CD4-positive, CD25-positive, alpha-beta regulatory T cell (primary cell): ENCODE data around the gene SFRP5. TPM values are rescaled to one million over a fixed set of nuclear protein-coding genes. Genes with fewer than 3 reads are reported as not detected.

ENCODE experiments used
- ATAC-seq, 2 donors: fragments of 150-1000 bp; cut with Tn5 transposase; one replicate each; pipeline ENCODE4 v1.10.0; 2021; ENCODE audit warnings: low read depth in 2 of 2, moderate number of reproducible peaks in 2 of 2, moderate library complexity in 1 of 2
- DNase-seq, 3 donors: peaks; one replicate each; pipeline versions ENCODE4 v3.0.0 to v3.0.0-alpha.2; 2012 to 2022; ENCODE audit warnings: mixed read lengths in 1 of 3
- H3K27ac ChIP-seq: one replicate; pipeline ENCODE4 v1.7.0; 2013; ENCODE audit warnings: mild to moderate bottlenecking, low read length; ENCODE audit not compliant: insufficient read depth, poor library complexity, severe bottlenecking
- H3K27me3 ChIP-seq: one replicate; pipeline ENCODE4 v1.7.0; 2013; ENCODE audit warnings: low read length; ENCODE audit not compliant: control insufficient read depth, insufficient read depth
- H3K36me3 ChIP-seq: one replicate; pipeline ENCODE4 v1.7.0; 2013; ENCODE audit warnings: mild to moderate bottlenecking, low read length, moderate library complexity; ENCODE audit not compliant: control insufficient read depth, insufficient read depth
- H3K4me1 ChIP-seq: 2 replicates; pipeline ENCODE4 v1.7.0; 2013; ENCODE audit warnings: mild to moderate bottlenecking, low read length; ENCODE audit not compliant: insufficient read depth, control insufficient read depth, poor library complexity, severe bottlenecking
- H3K4me3 ChIP-seq: one replicate; pipeline ENCODE4 v1.7.0; 2013; ENCODE audit warnings: low read depth, mild to moderate bottlenecking, low read length, moderate library complexity
- H3K9me3 ChIP-seq, 2 experiments: 1 replicate in 1 of 2; 2 replicates in 1 of 2; pipeline ENCODE4 v1.7.0; 2013; ENCODE audit warnings: low read length in 2 of 2, mild to moderate bottlenecking in 1 of 2, moderate library complexity in 1 of 2; ENCODE audit not compliant: control insufficient read depth in 2 of 2
- H3K27ac Mint-ChIP-seq, 3 donors: one replicate each; pipeline ENCODE4 v1.8.0; 2020 to 2022; ENCODE audit warnings: mild to moderate bottlenecking in 3 of 3, mixed read lengths in 3 of 3, moderate library complexity in 2 of 3
- H3K27me3 Mint-ChIP-seq: one replicate; pipeline ENCODE4 v1.8.0; 2022; ENCODE audit warnings: mild to moderate bottlenecking, mixed read lengths
- H3K36me3 Mint-ChIP-seq: one replicate; pipeline ENCODE4 v1.8.0; 2020; ENCODE audit warnings: mixed read lengths
- H3K4me1 Mint-ChIP-seq, 4 donors: one replicate each; pipeline ENCODE4 v1.8.0; 2020 to 2022; ENCODE audit warnings: mixed read lengths in 4 of 4, mild to moderate bottlenecking in 1 of 4
- H3K4me3 Mint-ChIP-seq, 4 donors: one replicate each; pipeline ENCODE4 v1.8.0; 2020 to 2022; ENCODE audit warnings: mild to moderate bottlenecking in 4 of 4, mixed read lengths in 4 of 4, moderate library complexity in 3 of 4
- H3K9me3 Mint-ChIP-seq, 7 donors: one replicate each; pipeline ENCODE4 v1.8.0; 2020 to 2022; ENCODE audit warnings: mixed read lengths in 7 of 7, mild to moderate bottlenecking in 3 of 7, moderate library complexity in 2 of 7
- polyA plus RNA-seq, 4 donors: library from polyadenylated mRNA; unstranded; fragments of 300-500 nt; fragmentation: Illumina TruSeq; gene quantifications; one replicate each; pipeline ENCODE4 v1.2.3, GENCODE V29; 2021
- total RNA-seq: library from RNA; stranded (reverse); gene quantifications from one replicate; pipeline ENCODE4 v1.2.3, GENCODE V29; 2022

Gene SFRP5
- total and polyA plus RNA-seq, 5 donors from 2014 or later, result 0.34 to 0.93 (median 0.43) TPM; not detected in 2

DNA sequence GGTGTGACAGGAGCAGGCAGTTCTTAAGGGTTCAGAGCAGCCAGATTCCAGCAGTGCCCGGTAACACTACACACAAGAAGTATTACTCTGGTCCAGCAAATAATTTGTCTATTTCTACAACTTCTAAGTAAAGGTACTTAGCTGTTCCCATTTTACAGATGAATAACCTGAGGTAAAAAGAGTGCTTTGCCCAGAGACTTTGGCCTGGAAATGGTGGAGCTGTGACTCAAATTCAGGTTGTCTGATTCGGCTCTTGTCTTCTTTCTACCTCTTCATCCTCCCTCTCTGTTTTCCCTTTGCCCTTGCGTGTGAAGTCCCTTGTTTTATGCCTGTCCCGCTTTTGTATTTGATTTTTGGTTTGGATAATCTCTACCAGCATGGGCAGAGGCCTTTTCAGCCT lies 17.1 kb downstream of the SFRP5 start:
- H3K27ac Mint-ChIP-seq, result no peak overlapping the region

DNA sequence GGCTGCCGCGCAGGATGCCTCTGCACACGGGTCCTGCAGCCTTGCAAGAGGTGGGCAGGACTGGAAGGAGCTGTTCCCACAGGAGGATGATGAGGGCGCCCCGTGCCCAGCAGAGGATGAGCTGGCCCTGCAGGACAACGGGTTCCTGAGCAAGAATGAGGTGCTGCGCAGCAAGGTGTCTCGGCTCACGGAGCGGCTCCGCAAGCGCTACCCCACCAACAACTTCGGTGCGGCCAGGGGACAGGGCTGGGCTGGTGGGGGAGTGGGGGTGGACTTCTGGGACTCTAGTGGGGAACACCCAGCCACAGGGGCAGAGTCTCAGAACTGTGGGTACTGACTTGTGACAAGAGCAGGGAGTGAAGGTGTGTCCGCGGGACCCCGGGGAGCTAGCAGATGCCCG lies 18.8 kb downstream of the SFRP5 start:
- Mint-ChIP-seq H3K9me3 (no peaks in the 10 kb centered on the region), H3K27ac (no peak overlapping the region), H3K36me3 (peaks cover 43% of the 10 kb centered on the region), H3K27me3 (no peaks in the 10 kb centered on the region), H3K4me1 (peaks cover 0 to 5% (median 1%) of the 10 kb centered on the region in 4 donors), H3K4me3 (no peak overlapping the region)
- Histone ChIP-seq H3K4me3 (no peak overlapping the region), H3K36me3 (peaks cover 97% of the 10 kb centered on the region), H3K9me3 (no peaks in the 10 kb centered on the region), H3K27me3 (no peaks in the 10 kb centered on the region), H3K27ac (no peak overlapping the region), H3K4me1 (no peaks in the 10 kb centered on the region)
- ATAC-seq, result no peak
- DNase-seq, result no peak

More for the DNA sequence above, 17.1 kb downstream of the SFRP5 start:
- no peaks in the 10 kb centered on the region for H3K27me3 Mint-ChIP-seq
- H3K9me3 Mint-ChIP-seq, result no peaks in the 10 kb centered on the region
- DNase-seq (no peak), ATAC-seq (no peak)
- Histone ChIP-seq H3K36me3 (peaks cover 88% of the 10 kb centered on the region), H3K4me3 (no peak overlapping the region), H3K4me1 (no peaks in the 10 kb centered on the region), H3K9me3 (no peaks in the 10 kb centered on the region), H3K27me3 (no peaks in the 10 kb centered on the region), H3K27ac (no peak overlapping the region)
- H3K4me1 Mint-ChIP-seq, result peaks cover 0 to 2% (median 0%) of the 10 kb centered on the region in 4 donors
- H3K4me3 Mint-ChIP-seq, result no peak overlapping the region
- peaks cover 38% of the 10 kb centered on the region for H3K36me3 Mint-ChIP-seq

GRCh38 chr10:97748116-97748515 lies 23.7 kb downstream of the SFRP5 start:
- Mint-ChIP-seq H3K9me3 (no peaks in the 10 kb centered on the region), H3K4me1 (peaks cover 11 to 21% (median 15%) of the 10 kb centered on the region in 4 donors), H3K27me3 (no peaks in the 10 kb centered on the region), H3K36me3 (peaks cover 42% of the 10 kb centered on the region), H3K4me3 (no peak overlapping the region), H3K27ac (peak overlapping the region in 1 of 3 donors; percentile 35)
- DNase-seq, result no peak
- no peak overlapping the region for H3K27ac ChIP-seq
- no peaks in the 10 kb centered on the region for H3K4me1 ChIP-seq
- ATAC-seq, result no peak
- no peaks in the 10 kb centered on the region for H3K9me3 ChIP-seq
- no peaks in the 10 kb centered on the region for H3K27me3 ChIP-seq
- no peak overlapping the region for H3K4me3 ChIP-seq
- peaks cover 91% of the 10 kb centered on the region for H3K36me3 ChIP-seq

GRCh38 chr10:97747573-97747972 lies 24.2 kb downstream of the SFRP5 start:
- Mint-ChIP-seq H3K9me3 (no peaks in the 10 kb centered on the region), H3K27ac (no peak overlapping the region), H3K36me3 (peaks cover 46% of the 10 kb centered on the region), H3K27me3 (no peaks in the 10 kb centered on the region), H3K4me3 (no peak overlapping the region), H3K4me1 (peaks cover 11 to 21% (median 18%) of the 10 kb centered on the region in 4 donors)
- peaks cover 3% of the 10 kb centered on the region for H3K4me1 ChIP-seq
- no peak overlapping the region for H3K27ac ChIP-seq
- no peaks in the 10 kb centered on the region for H3K9me3 ChIP-seq
- DNase-seq, result no peak
- no peak overlapping the region for H3K4me3 ChIP-seq
- no peaks in the 10 kb centered on the region for H3K27me3 ChIP-seq
- H3K36me3 ChIP-seq, result peaks cover 91% of the 10 kb centered on the region
- ATAC-seq, result no peak

DNA sequence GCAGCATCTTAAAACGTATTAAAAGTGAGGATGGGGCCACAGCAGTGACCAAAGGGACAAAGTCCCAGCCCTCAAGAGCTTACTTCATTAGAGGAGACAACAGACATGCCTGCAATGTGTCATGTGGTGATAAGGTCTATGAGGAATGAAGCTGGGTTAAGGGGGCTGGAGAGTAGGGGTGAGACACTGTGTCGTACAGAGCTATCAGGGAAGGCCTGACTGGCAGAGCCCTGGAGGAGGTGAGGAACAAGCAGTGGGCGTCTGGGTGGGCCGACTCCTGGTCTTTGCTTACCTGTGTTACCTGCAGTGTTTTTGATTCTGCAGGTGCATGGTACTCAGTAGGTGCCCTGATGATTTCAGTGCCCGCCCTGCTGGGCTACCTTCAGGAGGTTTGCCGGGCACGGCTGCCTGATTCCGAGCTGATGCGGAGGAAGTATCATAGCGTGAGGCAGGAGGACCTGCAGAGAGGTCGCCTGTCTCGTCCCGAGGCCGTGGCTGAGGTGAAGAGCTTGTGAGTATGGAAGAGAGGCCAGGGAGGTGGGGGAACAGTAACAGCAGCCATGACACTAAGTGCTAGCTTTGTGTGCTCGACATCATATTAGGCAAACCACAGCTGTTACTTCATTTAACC lies 27.3 kb downstream of the SFRP5 start:
- Histone ChIP-seq H3K4me1 (peaks cover 15% of the 10 kb centered on the region), H3K27ac (no peak overlapping the region), H3K9me3 (no peaks in the 10 kb centered on the region), H3K27me3 (no peaks in the 10 kb centered on the region), H3K36me3 (peaks cover 88% of the 10 kb centered on the region), H3K4me3 (no peak overlapping the region)
- Mint-ChIP-seq H3K9me3 (no peaks in the 10 kb centered on the region), H3K27me3 (no peaks in the 10 kb centered on the region), H3K27ac (no peak overlapping the region), H3K4me1 (peaks cover 14 to 49% (median 36%) of the 10 kb centered on the region in 4 donors), H3K36me3 (peaks cover 61% of the 10 kb centered on the region), H3K4me3 (peak overlapping the region in 1 of 4 donors; percentile 28)
- ATAC-seq, result no peak
- no peak for DNase-seq

DNA sequence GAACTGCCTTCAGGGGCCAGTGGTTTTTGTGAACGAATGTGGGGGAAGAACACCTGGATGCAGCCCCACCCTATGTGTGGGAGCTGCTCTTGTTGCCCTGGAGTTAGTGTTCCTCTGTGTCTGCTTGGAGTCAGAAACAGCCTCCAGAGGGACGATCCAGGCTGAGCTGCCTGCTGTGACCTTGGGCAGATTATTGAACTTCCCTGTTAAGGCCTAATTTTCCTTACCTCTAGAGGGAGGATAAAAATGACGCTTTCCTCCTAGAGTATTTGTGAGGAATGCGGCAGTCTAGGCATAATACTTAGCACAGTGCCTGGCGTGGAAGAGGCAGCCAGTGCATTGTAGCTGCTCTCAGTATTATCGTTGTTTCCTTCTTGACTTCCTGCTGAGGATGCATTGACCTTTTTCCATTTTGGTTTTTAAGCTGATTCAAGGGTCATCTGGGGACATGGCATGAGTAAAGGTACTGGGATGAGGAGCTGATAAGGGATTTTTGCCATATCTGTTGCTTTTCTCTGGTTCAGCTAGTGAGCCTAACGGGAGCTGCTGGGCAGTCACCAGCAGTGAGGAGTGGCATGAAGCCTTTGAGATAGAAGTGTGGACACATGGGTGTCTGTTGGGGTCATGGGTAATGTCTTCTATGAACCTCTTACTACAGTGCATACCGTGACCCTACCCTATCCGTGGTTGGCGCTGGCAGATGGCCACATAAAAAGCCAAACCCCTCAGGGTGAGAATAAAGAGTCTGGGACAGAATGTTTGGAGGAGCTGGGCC lies 28.4 kb downstream of the SFRP5 start:
- Mint-ChIP-seq H3K4me3 (no peak overlapping the region), H3K9me3 (no peaks in the 10 kb centered on the region), H3K27me3 (no peaks in the 10 kb centered on the region), H3K4me1 (peaks cover 15 to 55% (median 40%) of the 10 kb centered on the region in 4 donors), H3K36me3 (peaks cover 58% of the 10 kb centered on the region), H3K27ac (peak overlapping the region in 2 of 3 donors; percentile 6 to 11)
- H3K36me3 ChIP-seq, result peaks cover 80% of the 10 kb centered on the region
- H3K9me3 ChIP-seq, result no peaks in the 10 kb centered on the region
- H3K4me1 ChIP-seq, result peaks cover 27% of the 10 kb centered on the region
- no peak overlapping the region for H3K4me3 ChIP-seq
- no peak overlapping the region for H3K27ac ChIP-seq
- ATAC-seq (no peak), DNase-seq (no peak)
- H3K27me3 ChIP-seq, result no peaks in the 10 kb centered on the region

- Mint-ChIP-seq H3K9me3 (no peaks in the 10 kb centered on the region), H3K27me3 (no peaks in the 10 kb centered on the region), H3K4me3 (peak overlapping the region; percentile 4 to 72 (median 29)), H3K36me3 (peaks cover 54% of the 10 kb centered on the region), H3K4me1 (peaks cover 25 to 79% (median 47%) of the 10 kb centered on the region in 4 donors), H3K27ac (peak overlapping the region in 1 of 3 donors; percentile 83)
- H3K27ac ChIP-seq, result no peak overlapping the region
- H3K27me3 ChIP-seq, result no peaks in the 10 kb centered on the region
- DNase-seq (no peak), ATAC-seq (no peak)
- peaks cover 58% of the 10 kb centered on the region for H3K36me3 ChIP-seq
- peak overlapping the region; percentile 21 for H3K4me3 ChIP-seq
- no peaks in the 10 kb centered on the region for H3K9me3 ChIP-seq
- peaks cover 41% of the 10 kb centered on the region for H3K4me1 ChIP-seq
Observed at GRCh38 chr10:97740613-97741012, 31.2 kb downstream of the SFRP5 start.
